T follicular helper cell (primary cell): ENCODE data around the gene SLC36A4.
A peak's percentile ranks its signal among the peaks of the same experiment; 100 is the strongest.
"Not testable (repeated sequence)": the region's sequence is repeated elsewhere in the genome, so short reads cannot be mapped to it uniquely, and the experiment has no call there.

Source experiments
- DNase-seq: peaks from one replicate; pipeline ENCODE4 v3.0.0-alpha.2; 2020; ENCODE audit warnings: low read depth
- total RNA-seq, 2 experiments: gene quantifications; one replicate each; lab custom pipeline; 2026; lab: John Stamatoyannopoulos, UW

SLC36A4 gene
- 17.1 to 26.5 reads per million in 2 experiments for total RNA-seq

DNA sequence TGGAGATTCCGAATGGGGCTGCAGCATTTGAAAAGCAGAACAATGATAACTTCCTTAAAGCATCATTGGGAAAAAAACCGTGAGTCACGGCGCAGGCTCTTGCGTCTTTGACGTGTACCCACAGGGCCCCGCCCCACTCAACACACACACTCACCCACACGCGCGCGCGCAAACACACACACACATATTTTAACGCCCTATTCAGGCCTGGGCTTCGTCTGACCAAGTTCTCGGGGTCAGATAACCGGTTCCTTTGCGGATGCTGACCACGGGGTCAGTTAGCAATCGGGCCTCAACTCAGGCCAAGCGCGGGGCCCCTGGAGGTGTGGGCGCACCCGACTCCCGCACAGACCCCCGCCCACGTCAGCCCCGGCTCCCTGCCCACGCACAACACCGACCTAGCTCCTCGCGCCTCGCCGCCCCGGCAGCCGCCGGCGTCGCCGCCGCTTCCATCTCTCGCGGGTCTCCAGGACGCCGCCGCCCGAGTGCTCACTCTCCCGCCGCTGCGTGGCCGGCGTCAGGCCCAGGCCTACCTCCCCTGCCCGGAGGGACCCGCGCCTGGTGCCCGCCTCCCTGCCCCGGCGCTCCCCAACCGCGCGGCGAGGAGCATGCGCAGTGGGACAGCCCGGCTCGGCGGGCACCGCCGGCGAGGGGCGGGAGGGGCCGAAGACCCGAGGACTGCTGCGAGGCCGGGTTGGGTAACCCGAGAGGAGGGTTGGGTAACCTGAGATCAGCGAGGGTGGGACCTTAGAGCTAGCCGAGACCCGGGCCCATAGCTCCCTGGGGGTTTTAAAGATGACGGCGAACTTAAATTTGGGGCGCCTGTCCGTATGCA, at the start of gene SLC36A4:
SLC36A4 (minus strand) TSS at position 612 of the 835 bp plus-strand sequence; CDS start at position 453, 159 bp downstream.
- peak; percentile 80 for DNase-seq

DNA sequence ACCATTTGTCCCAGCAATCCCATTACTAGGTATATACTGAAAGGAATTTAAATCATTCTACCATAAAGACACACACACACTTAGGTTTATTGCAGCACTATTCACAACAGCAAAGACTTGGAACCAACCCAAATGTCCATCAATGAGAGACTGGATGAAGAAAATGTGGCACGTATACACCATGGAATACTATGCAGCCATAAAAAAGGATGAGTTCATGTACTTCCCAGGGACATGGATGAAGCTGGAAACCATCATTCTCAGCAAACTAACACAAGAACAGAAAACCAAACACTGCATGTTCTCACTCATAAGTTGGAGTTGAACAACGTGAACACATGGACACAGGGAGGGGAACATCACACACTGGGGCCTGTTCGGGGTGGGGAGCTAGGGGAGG, 49.0 kb upstream of the SLC36A4 start:
- DNase-seq = not testable (repeated sequence)

DNA sequence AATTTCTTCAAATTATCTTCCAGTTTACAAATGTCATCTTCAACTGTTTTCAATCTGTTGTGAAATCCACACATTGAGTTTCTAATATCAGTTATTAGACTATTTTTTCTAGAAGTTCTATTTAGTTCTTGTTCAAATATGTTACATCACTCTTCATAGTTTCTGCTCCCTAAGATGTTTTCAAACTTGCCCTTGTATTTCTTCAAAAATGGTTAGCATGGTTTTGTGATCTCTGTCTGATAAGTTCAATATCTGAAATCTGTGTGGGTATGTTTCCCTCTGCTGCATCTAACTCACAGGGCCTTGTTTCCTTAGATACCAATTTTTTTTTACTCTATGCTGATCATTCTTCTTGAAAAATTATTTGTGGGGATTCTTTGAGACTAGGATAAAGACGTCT, 46.2 kb upstream of the SLC36A4 start:
- no peak for DNase-seq

DNA sequence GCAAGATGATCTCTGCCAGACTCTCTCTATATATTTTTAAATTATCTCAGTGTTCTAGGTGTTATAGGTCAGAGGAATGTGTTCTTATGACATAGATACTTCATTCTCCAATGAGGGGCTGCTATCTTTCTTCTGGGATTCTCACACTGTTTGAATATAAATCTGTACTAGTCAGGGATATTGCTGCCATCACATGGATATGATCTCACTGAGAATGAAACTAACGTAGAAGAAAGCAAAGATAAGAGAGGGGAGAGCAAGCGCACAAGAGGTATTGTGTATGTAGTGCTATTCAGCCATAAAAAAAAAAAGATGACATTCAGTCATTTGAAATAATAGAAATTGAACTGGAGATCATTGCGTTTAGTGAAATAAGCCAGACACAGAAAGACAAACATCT, 42.2 kb upstream of the SLC36A4 start:
- DNase-seq = no peak

DNA sequence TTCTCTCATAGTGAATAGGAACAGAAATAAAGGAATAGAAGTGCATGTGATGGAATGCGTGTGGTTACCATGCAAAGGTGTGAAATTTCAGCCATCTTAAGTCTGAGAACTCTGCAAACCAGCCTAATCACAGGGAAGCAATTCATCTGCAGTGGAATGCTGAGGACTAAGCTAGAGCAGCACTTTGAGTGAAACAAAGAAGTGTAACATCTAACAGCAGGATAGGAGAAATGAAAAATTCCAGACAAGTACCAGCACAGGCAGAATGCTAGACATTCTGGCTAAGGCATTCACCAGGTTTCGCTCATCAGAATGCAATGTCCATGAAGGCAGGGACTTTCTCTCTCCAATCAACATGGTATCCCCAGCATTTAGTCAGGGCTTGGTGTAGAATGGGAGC, 41.2 kb upstream of the SLC36A4 start:
- no peak for DNase-seq

DNA sequence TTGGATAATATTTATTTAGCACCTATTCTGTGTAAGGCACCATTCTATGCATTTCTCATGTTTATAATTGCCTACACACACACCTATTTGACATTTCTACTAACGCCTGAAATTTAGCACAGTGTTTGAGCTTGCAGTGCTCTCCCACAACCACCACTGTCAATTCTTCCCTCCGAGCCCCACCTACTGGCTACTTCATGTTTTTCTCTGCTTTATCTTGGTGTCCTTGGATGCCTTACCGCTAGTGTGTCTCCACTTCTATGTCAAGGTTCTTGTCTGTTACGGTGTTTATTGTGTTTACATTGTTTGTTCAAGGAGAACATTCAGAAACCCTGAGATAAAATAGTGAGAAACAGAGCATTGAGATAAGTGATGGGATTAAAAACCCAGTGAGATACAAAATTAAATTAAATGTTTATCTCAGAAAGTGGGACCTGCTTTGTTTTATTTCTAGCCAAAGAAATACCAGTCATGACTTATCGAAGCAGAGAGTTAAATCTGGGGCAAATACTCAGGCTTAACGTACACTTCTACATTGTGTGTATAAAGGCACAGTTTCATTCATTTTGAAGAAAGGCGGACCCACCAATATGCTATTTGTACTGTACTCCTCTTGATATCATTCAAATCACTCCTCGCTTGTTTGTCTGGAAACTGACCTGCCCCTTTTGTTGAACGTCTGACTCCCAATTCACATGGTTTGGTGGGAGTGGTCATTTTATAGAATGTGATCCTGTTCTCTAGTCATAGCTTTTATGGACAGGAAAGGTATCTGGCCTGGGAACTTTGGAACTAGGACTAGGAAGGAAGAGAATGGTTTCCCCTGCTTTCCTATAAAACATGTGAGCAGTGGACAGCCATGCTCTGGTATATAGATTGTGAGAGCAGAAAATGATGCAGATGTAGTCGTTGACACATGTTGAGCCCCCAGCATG, 39.2 kb upstream of the SLC36A4 start:
- no peak for DNase-seq

DNA sequence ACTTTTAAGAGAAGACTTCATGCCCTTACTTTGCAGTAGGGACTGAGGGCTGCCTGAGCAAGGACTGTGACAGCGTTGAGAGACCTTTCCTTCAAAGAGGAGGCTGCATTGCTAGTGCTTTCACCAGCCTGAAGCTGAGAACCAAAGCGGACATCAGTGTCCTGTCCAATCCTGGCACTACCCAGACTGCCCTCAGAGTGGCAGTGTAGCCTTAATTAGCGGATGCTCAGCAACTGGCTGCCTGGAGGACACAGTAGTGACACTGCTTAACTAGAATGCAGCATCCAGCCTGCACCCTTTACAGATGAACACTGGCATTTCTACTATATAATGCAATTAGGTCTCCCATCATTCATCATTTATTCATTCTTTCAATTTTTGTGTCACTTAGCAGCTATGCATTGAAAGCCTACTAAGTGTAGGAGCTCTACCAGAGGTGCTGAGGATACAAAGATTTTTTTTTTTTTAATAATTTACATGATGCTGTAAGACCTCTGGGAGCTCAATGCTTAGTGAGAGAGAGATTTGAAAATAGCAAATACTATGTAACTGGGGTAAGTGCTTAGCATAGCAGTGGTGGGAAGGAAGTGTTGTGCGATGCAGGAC, 36.9 kb upstream of the SLC36A4 start:
- DNase-seq = peak; percentile 61

DNA sequence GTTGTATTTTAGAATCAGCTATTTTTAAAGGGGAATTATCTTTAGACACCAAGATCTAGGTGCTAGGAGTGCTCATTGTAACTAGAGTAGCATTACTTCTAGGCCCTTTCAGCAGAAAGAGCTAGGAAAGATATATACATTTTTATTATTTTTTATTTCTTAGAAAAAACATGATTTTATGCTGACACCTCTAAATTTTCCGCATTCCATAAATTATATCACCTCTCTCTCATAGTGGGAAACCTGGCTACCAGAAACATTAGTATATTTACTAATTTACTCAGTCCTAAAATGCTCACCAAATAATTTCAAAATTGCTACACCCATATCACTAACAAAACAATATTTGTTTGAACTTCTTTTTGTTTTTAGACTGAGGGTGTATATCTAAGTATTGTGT, 32.1 kb upstream of the SLC36A4 start:
- no peak for DNase-seq

DNA sequence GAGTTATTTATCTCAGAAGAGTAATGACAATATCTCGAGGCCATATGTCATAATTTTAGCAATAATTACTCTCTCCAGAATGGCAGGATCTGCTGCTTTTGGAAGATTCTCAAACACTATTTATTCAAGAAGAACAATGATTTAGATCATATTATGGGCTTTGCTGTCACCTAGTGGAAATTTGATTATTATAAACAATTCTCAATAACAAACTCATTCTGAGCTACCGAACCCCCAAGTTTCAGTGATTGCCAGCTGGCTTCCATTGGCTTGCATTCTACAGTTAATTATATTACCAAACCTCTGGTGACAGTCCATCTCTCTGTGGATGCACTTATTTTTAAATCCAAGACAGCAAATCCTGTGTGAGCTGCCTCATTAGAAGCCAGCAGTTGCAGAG, 27.9 kb upstream of the SLC36A4 start:
- DNase-seq = no peak

DNA sequence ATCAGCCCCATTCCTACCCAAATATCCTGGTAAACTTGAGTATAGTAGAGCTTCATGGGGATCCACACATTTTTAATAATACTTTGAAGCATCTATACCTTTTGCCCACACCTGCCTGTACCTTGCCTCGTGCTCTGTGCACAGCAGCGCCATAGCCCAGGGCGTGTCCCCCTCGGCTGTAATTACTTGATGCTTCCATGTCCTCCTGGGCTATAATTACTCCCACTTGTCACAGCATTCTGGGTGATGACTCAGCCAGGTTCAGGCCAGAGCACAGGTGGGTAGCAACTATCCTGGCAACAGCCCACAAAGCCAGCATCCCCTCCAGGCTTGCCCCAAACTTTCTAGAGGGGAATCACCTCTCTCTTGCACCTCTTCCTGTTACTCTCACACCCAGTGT, 23.7 kb upstream of the SLC36A4 start:
- no peak for DNase-seq

DNA sequence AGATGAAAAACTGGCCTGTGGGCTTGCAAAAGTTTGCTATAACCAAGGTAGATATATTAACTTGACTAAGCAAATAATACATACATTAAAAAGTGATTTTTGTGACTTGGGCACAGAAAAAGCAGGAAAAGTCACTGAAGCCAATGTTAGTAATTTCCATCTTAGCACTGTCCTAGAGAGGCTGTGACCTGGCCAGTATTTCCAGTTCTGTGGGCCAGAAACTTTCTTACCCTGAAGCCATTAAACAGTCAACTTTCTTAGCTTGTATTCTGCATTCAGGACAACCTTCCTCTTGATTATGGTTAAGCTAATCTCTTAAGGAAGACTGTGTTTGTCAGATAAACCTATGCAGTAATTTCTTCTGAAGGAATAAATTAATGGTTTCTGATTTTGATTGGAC, 22.3 kb upstream of the SLC36A4 start:
- no peak for DNase-seq

DNA sequence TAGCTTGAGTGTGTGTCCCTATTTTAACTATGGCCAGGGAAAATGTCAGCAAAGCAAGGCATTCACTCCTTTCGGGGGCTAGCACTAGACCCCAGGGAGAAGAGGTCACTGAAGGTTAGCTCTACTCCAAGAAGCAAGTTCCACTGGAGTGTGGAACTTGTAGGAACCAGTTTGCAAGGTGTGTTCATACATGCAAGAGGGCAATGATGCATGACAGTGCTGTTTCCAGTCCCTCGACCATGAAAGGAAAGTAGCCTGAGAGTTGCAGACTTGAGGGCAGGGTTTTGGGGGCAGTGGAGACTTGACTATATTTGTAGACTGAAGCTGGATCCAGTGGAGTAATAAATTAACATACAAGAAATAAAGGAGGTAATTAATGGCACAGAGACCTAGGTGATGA, 21.6 kb upstream of the SLC36A4 start:
- DNase-seq = no peak

DNA sequence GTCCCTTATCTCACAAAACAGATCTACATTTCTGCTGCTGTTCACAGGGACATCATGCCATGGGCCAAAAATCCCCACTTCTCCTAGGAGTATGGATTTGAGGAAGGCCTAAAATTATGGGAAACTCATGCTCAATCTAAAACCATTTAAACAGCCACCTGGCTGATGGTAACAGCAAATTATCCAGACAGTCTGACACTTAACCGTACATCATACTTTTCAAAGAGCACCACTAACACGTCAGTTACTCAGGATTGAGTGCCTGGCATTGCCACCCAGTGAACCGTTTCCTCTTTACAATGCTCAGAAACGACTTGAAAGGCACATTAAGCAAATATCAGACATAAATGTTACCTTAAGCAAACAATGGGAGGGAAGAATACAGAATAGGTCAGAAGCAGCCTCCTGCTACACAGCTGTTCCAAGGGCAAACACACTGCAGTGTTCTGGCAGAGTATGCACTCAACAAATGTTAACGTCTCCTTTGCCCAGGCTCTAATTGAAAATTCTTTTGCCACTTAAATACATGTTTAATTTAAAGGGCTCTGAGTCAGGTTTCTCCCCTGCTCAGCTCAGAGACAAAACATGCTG, 18.8 kb upstream of the SLC36A4 start:
- no peak for DNase-seq

DNA sequence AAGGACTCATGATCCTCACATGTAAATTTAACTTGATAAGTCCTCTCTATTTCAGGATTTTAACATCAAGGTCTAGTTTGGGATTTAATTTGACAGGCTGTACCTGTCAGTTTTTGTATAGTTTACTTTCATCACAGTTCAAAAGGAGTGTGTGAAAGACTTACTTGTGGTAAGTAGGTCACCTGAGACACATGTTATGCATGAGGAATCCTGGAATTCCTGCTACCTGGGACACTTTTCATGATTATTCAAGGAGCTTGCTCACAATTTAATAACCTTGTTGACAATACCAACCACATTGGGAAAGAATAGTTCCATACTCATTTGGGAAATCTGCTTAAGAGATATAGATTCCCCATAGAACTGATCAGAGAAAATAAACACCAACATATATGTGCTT, 15.8 kb upstream of the SLC36A4 start:
- no peak for DNase-seq

DNA sequence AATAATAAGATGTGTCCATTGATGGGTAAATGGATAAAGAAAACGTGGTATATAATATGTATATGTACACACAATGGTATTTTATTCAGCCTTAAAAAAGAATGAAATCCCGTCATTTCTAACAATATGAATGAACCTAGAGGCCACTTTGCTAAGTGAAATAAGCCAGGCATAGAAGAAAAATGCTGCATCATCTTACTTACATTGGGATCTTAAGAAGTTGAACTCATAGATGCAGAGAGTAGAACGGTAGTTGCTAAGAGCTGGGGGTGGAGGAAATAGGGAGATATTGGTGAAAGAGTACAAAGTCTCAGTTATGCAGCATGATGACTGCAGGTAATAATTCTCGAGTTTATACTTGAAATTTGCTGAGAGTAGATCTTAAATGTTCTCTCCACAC, 14.3 kb upstream of the SLC36A4 start:
- DNase-seq = no peak

DNA sequence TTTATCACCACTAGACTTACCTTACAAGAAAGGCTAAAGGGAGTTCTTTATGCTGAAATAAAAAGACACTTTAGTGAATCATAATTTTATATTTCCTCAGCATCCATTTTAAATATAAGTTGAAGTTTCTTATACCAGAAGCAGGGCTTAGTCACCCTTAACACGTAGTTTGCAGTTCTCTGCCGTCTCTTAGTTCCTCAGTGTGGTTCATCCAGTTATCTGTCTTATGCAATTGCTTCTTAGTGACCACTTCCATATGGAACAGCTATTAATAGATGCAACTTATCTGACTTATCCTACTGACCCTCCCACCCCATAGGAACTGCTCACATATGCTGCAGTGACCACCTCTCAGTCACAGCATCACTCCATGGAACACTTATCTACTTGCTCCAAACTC, 11.7 kb upstream of the SLC36A4 start:
- DNase-seq = no peak

DNA sequence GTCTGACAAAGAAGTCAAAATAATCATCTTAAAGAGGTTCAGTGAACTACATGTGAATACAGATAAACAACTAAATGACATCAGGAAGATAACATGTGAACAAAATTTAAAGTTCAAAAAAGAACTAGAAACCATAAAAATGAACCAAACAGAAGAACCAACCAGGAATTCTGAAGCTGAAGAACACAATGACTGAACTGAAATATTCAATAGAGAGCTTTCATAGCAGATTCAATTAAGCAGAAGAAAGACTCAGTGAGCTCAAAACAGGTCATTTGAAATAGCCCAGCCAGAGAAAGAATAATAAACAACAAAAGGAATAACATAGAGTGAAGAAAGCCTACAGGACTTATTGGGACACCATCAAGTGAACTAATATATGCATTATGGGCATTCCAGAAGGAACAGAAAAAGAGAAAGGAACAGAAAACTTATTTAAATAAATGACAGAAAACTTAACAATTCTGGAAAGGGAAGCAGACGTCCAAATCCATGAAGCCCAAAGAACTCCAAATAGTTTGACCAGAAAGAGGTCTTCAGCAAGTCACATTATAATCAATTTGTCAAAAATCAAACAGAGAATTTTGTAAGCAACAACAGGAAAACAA, 11.0 kb upstream of the SLC36A4 start:
- DNase-seq = no peak

DNA sequence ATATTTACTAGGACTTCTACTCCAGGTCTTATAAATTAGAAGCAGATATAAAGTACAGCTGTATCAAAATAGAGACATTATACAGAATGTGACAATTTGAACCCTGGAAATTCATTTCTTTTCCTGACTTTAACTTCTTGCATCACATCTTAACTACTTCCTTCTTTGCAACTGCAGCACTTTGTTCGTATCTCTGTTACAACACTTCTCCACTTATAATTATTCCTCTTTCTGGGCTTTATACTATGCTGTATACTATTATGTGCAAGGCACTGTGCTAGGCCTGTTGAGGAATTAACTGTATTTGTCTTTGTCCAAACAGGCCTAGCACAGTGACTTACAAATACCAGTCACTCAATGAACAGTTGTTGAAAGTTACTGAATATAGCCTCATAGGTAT, 1.8 kb upstream of the SLC36A4 start:
- no peak for DNase-seq

DNA sequence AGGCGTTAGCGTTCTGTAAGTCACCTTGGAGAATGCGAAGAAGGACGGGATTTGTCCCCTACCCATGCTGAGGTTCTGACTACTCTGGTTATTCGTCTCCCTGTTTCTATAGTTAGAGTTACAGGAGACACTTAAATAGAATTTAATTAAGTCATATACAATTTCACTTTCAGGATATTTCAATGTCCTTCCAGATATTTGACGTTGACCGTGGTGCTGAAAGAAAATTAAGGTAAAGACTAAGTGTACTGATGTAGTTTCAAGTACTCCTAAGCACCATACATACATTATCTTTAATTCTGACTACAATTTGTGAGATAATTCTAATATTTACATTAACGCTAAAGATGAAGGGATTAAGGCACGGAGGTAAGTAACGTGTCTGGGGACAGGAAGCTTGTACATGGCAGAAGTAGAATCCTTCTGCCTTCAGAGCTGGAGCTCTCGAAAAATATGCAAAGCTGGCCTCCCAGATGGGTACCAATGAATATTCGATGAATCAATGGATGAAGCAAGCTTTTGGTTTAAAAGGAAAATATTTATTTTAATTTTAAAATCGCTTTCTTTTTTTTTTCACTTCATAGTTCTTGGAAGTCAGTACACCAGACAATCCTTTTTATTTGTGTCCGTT, 539 bp upstream of the SLC36A4 start:
- DNase-seq = no peak

DNA sequence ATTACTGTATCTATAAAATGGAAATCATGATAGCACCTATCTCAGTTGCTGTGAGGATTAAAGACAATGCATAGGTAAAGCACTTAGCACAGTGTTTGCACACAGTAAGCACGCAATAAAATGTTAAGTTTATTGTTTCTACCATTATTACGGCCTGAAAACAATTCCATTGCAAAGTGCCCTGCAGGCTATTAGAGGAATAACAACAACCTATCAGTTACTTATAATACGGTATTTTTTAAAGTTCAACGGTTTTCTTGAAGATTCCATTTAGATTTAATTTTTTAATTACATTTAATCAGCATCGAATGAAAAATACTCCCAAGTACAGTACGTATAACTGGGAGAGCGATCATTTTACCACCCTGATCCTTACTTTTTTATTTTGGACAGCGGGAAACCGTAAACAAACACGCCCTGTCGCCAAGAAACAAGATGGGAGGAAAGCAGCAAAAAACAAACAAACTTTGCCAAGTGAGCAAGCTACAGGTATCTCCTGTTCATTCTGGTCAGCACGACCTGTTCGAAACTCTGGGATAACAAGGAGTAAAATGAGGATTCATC, 893 bp downstream of the SLC36A4 start:
- no peak for DNase-seq
